ENCODE results near the gene ADAMTS8. TPM values are rescaled to one million over a fixed set of nuclear protein-coding genes. Genes with fewer than 3 reads are reported as not detected.
A peak's percentile ranks its signal among the peaks of the same experiment; 100 is the strongest.

Gene ADAMTS8
- polyA plus RNA-seq, 2 of the 4 experiments (the other 2 are of a cell fraction): 0.17 to 0.26 TPM

- Histone ChIP-seq H3K9me3 (no peaks in the 10 kb centered on the region), H3K4me1 (0 out of 3 replicates have a peak, but pooled peaks cover 8% of the 10 kb centered on the region), H3K4me2 (peak overlapping the region; percentile 45), H3K4me3 (no peak overlapping the region), H3K27ac (no peak overlapping the region)
- no peak for FAIRE-seq
- TF ChIP-seq USF2 (IDR thresholded peaks at IDR 0.05): no peak
- TF ChIP-seq SMC3 (IDR thresholded peaks at IDR 0.05): peak; percentile 38; the same call in 1 of the 3 replicates
- no peak for TF ChIP-seq CHD2 (IDR thresholded peaks at IDR 0.05; ENCODE audit: low read length, partially characterized antibody)
- TF ChIP-seq RFX5 (IDR thresholded peaks at IDR 0.05): no peak
- no peak for TF ChIP-seq RARB (CRISPR knock-in tag; IDR thresholded peaks at IDR 0.05)
- TF ChIP-seq RCOR1 (IDR thresholded peaks at IDR 0.05; ENCODE audit: low read depth, low read length): no peak
- no peak for TF ChIP-seq BHLHE40 (IDR thresholded peaks at IDR 0.05; ENCODE audit: low read depth, low read length)
- no peak for TF ChIP-seq MAFK (IDR thresholded peaks at IDR 0.05; ENCODE audit: partially characterized antibody)
- no peak for TF ChIP-seq GATA3 (IDR thresholded peaks at IDR 0.05; ENCODE audit: borderline replicate concordance)
- peak; percentile 47 to 59 for TF ChIP-seq RAD21 (conservative IDR thresholded peaks at IDR 0.05 in 1 of 2, IDR thresholded peaks at IDR 0.05 in 1 of 2)
- no peak for TF ChIP-seq BCL3 (IDR thresholded peaks at IDR 0.05)
- no peak for TF ChIP-seq PHF8 (IDR thresholded peaks at IDR 0.05; ENCODE audit: borderline replicate concordance, low read depth)
- TF ChIP-seq ZC3H11A (IDR thresholded peaks at IDR 0.05): no peak
- no peak for TF ChIP-seq HOXA7 (CRISPR knock-in tag; IDR thresholded peaks at IDR 0.05)
- TF ChIP-seq JUN (IDR thresholded peaks at IDR 0.05): no peak
- TF ChIP-seq NR3C1 (IDR thresholded peaks at IDR 0.05): no peak
- peak; percentile 46 for TF ChIP-seq CTCF (IDR thresholded peaks at IDR 0.05)
- TF ChIP-seq REST (IDR thresholded peaks at IDR 0.05): no peak
- TF ChIP-seq PBX3 (IDR thresholded peaks at IDR 0.05): no peak
- no peak for TF ChIP-seq CHD4 (IDR thresholded peaks at IDR 0.05; ENCODE audit: borderline replicate concordance)
- no peak for TF ChIP-seq EP300 (IDR thresholded peaks at IDR 0.05)
- TF ChIP-seq ELK1 (IDR thresholded peaks at IDR 0.05; ENCODE audit: low read depth, low read length): no peak
- no peak for TF ChIP-seq HOXB5 (CRISPR knock-in tag; IDR thresholded peaks at IDR 0.05)
- TF ChIP-seq EHF (CRISPR knock-in tag; IDR thresholded peaks at IDR 0.05): no peak
- no peak for TF ChIP-seq TFCP2L1 (CRISPR knock-in tag; IDR thresholded peaks at IDR 0.05)
- TF ChIP-seq MYC (IDR thresholded peaks at IDR 0.05; ENCODE audit: borderline replicate concordance, low read length): no peak
- DNase-seq (ENCODE audit: low read depth in 1 of 2, low spot score in 1 of 2): peak; percentile 40 to 52
- ATAC-seq: peak; percentile 76 to 91; a peak in 5 of 6 replicates
- POLR2A ChIA-PET: no interaction called here
- whole genome bisulfite sequencing (ENCODE audit: missing lambda C conversion rate): 44% methylated on average over 10 of the region's 12 CpGs
- CTCF ChIA-PET: interaction anchor here (0.6 to 2.3 kb wide), 21 partner anchors 8 to 512 kb away, joined by 3 to 16 read pairs (median 4); partner anchors contain the start of gene ADAMTS8
These were observed 38.2 kb downstream of the ADAMTS8 start for GRCh38 chr11:130390071-130390758.

Data from A549 (cell line).